Thyroid gland (tissue), 4 donors: Measurements from ENCODE around the gene FAM20C.

Experiments
- POLR2A ChIP-seq, 2 donors: fragments of 450-650 bp; IDR thresholded peaks; one replicate each; pipeline ENCODE4 v1.6.1; 2017; ENCODE audit warnings: antibody characterized with exemption in 2 of 2, mild to moderate bottlenecking in 2 of 2, moderate library complexity in 1 of 2
- TF ChIP-seq, protein P1 (sequence below), 6 experiments: fragments of 200-600 bp in 3 of 6; fragments of 450-650 bp in 3 of 6; sonication (generic) in 3 of 6; IDR thresholded peaks; one replicate each; pipeline ENCODE4 v1.5.1; 2016 to 2019; ENCODE audit warnings: antibody characterized with exemption in 6 of 6, mild to moderate bottlenecking in 2 of 6, inconsistent platforms in 1 of 6, moderate library complexity in 1 of 6

DNA sequence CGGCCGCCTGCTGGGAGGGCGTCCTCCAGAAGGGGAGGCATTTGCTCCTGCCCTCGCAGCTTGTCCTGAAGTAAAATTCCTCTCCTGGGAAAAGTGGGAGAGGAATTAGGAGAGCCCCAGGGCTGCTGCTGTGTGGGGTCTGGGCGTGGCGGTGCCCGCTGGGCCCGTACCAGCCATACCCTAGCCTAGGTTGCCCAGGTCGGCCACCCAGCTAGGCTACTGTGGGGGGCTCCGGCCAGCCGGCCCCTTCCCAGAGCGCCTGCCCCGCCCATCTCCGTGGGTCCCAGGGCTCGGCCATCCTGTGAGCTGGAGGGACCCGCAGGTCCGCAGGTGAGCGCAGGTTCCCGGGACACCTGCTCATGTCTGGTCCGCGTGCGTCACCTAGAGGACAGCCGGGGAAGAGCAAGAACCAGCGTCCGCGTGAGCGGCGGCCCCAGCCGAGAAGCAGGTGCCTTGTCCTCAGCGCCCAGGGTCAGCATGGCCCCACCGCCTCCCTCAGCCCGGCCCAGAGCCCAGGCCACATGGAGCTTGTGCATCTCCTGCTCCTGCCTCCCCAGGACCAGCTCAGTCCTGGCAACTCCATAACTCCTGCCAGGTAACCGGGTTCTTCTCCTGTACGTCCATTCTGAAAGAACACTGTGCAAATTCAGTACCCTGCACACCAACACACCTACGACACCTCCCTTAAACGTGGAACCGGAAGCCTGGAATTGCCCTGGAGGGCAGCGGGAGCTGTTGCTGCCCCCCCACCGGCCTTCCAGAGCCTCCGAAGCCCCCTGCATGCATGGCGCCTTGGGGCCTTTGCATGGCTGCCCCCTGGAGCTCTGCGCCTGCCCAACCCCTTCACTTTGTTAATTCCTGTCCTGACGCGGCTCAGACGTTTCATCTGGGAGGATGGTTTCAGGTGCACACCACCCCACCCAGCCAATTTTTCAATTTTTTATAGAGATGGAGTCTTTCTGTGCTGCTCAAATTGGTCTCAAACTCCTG is 74.8 kb downstream of the FAM20C start:
- no peak for TF ChIP-seq POLR2A (IDR thresholded peaks at IDR 0.05)
- TF ChIP-seq, protein P1, sequence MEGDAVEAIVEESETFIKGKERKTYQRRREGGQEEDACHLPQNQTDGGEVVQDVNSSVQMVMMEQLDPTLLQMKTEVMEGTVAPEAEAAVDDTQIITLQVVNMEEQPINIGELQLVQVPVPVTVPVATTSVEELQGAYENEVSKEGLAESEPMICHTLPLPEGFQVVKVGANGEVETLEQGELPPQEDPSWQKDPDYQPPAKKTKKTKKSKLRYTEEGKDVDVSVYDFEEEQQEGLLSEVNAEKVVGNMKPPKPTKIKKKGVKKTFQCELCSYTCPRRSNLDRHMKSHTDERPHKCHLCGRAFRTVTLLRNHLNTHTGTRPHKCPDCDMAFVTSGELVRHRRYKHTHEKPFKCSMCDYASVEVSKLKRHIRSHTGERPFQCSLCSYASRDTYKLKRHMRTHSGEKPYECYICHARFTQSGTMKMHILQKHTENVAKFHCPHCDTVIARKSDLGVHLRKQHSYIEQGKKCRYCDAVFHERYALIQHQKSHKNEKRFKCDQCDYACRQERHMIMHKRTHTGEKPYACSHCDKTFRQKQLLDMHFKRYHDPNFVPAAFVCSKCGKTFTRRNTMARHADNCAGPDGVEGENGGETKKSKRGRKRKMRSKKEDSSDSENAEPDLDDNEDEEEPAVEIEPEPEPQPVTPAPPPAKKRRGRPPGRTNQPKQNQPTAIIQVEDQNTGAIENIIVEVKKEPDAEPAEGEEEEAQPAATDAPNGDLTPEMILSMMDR (IDR thresholded peaks at IDR 0.05): peak in 4 of 6 experiments; percentile 22 to 47 (median 38)
